Ishikawa (cell line): Measurements from ENCODE around the gene FPGS.

Source experiments
- CEBPB ChIP-seq: IDR thresholded peaks from 2 replicates; pipeline ENCODE4 v1.6.1; 2012
- CREB1 ChIP-seq: IDR thresholded peaks from 2 replicates; pipeline ENCODE4 v1.6.1; 2012; ENCODE audit warnings: low read depth
- EGR1 ChIP-seq: IDR thresholded peaks from 2 replicates; pipeline ENCODE4 v1.6.1; 2012
- EP300 ChIP-seq: IDR thresholded peaks from 2 replicates; pipeline ENCODE4 v1.6.1; 2012; ENCODE audit warnings: borderline replicate concordance
- FOXM1 ChIP-seq: IDR thresholded peaks from 2 replicates; pipeline ENCODE4 v1.6.1; 2012; ENCODE audit warnings: low read depth, borderline replicate concordance
- NFIC ChIP-seq: IDR thresholded peaks from 2 replicates; pipeline ENCODE4 v1.6.1; 2012
- RAD21 ChIP-seq: IDR thresholded peaks from 2 replicates; pipeline ENCODE4 v1.6.1; 2012; ENCODE audit warnings: low read depth
- TAF1 ChIP-seq: IDR thresholded peaks from 2 replicates; pipeline ENCODE4 v1.6.1; 2012; ENCODE audit warnings: low read depth, mild to moderate bottlenecking
- TCF12 ChIP-seq: IDR thresholded peaks from 2 replicates; pipeline ENCODE4 v1.6.1; 2012; ENCODE audit warnings: low read depth
- TEAD4 ChIP-seq: IDR thresholded peaks from 2 replicates; pipeline ENCODE4 v1.6.1; 2012
- YY1 ChIP-seq: IDR thresholded peaks from 2 replicates; pipeline ENCODE4 v1.6.1; 2012; ENCODE audit warnings: low read depth
- ZBTB7A ChIP-seq: IDR thresholded peaks from 2 replicates; pipeline ENCODE4 v1.6.1; 2012; ENCODE audit warnings: low read depth
- TF ChIP-seq, protein P1 (sequence below): IDR thresholded peaks from 2 replicates; pipeline ENCODE4 v1.6.1; 2012; ENCODE audit warnings: low read depth, mild to moderate bottlenecking
- TF ChIP-seq, protein P2 (sequence below): IDR thresholded peaks from 2 replicates; pipeline ENCODE4 v1.6.1; 2012
- TF ChIP-seq, protein P3 (sequence below): IDR thresholded peaks from 2 replicates; pipeline ENCODE4 v1.6.1; 2012

FPGS gene

DNA sequence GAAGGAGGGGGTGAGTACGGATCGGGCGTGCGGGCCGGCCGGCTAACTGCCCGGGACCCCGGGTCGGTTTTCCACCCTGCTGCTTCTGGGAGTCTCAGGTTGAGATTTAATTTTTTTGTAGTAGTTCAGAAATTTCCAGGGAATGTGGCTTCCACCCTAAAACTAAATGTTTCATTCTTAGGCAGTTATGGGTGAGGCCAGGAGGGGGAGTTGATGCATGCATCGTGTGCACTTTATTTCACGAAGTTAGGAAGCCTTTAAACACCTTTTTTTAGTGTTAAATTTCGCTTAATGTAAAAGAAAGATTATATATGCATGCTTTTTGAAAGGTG is 15.9 kb upstream of the FPGS start:
- no peak for TF ChIP-seq EGR1
- TF ChIP-seq, protein P1, sequence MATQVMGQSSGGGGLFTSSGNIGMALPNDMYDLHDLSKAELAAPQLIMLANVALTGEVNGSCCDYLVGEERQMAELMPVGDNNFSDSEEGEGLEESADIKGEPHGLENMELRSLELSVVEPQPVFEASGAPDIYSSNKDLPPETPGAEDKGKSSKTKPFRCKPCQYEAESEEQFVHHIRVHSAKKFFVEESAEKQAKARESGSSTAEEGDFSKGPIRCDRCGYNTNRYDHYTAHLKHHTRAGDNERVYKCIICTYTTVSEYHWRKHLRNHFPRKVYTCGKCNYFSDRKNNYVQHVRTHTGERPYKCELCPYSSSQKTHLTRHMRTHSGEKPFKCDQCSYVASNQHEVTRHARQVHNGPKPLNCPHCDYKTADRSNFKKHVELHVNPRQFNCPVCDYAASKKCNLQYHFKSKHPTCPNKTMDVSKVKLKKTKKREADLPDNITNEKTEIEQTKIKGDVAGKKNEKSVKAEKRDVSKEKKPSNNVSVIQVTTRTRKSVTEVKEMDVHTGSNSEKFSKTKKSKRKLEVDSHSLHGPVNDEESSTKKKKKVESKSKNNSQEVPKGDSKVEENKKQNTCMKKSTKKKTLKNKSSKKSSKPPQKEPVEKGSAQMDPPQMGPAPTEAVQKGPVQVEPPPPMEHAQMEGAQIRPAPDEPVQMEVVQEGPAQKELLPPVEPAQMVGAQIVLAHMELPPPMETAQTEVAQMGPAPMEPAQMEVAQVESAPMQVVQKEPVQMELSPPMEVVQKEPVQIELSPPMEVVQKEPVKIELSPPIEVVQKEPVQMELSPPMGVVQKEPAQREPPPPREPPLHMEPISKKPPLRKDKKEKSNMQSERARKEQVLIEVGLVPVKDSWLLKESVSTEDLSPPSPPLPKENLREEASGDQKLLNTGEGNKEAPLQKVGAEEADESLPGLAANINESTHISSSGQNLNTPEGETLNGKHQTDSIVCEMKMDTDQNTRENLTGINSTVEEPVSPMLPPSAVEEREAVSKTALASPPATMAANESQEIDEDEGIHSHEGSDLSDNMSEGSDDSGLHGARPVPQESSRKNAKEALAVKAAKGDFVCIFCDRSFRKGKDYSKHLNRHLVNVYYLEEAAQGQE, result no peak
- no peak for TF ChIP-seq TEAD4
- TF ChIP-seq, protein P2, sequence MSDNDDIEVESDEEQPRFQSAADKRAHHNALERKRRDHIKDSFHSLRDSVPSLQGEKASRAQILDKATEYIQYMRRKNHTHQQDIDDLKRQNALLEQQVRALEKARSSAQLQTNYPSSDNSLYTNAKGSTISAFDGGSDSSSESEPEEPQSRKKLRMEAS, result no peak; the same call in 1 of the 2 replicates
- no peak for TF ChIP-seq FOXM1
- no peak for TF ChIP-seq EP300
- TF ChIP-seq, protein P3, sequence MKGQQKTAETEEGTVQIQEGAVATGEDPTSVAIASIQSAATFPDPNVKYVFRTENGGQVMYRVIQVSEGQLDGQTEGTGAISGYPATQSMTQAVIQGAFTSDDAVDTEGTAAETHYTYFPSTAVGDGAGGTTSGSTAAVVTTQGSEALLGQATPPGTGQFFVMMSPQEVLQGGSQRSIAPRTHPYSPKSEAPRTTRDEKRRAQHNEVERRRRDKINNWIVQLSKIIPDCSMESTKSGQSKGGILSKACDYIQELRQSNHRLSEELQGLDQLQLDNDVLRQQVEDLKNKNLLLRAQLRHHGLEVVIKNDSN, result no peak
- no peak for TF ChIP-seq TAF1
- no peak for TF ChIP-seq TCF12
- no peak for TF ChIP-seq CREB1

DNA sequence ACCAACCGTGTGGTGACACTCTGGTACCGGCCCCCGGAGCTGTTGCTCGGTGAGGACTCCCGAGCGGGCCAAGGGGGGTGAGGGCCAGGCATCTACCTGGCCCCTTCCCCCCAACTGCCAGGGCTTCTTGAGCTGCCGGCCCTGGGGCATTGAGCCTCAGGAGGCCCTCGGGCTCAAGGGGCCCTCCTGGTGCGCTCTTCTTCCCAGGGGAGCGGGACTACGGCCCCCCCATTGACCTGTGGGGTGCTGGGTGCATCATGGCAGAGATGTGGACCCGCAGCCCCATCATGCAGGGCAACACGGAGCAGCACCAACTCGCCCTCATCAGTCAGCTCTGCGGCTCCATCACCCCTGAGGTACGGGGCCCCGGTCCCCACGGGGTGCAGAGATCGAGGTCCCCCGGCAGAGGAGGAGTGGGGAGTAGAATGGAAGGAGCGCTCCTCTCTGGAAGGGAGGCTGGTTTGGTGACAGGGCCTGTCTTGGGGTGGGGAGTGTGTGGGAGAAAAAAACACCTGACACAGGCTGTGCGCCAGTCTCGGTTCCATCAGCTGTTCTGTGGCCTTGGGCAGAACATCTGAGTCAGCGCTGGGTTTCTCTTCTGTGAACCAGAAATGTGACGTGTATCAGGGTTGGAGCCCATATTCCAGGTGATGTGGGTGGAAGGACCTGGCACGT is 14.2 kb upstream of the FPGS start:
- no peak for TF ChIP-seq RAD21
- TF ChIP-seq CREB1, result no peak
- no peak for TF ChIP-seq CEBPB
- no peak for TF ChIP-seq ZBTB7A
- no peak for TF ChIP-seq YY1
- TF ChIP-seq FOXM1, result no peak
- TF ChIP-seq TAF1, result no peak
- no peak for TF ChIP-seq EP300
- no peak for TF ChIP-seq NFIC
- TF ChIP-seq, protein P1, result no peak
- TF ChIP-seq, protein P2, result no peak
- TF ChIP-seq, protein P3, result no peak
- no peak for TF ChIP-seq EGR1
- TF ChIP-seq TCF12, result no peak
- no peak for TF ChIP-seq TEAD4

DNA sequence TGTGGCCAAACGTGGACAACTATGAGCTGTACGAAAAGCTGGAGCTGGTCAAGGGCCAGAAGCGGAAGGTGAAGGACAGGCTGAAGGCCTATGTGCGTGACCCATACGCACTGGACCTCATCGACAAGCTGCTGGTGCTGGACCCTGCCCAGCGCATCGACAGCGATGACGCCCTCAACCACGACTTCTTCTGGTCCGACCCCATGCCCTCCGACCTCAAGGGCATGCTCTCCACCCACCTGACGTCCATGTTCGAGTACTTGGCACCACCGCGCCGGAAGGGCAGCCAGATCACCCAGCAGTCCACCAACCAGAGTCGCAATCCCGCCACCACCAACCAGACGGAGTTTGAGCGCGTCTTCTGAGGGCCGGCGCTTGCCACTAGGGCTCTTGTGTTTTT is 13.5 kb upstream of the FPGS start:
- TF ChIP-seq TEAD4 (no peak), ZBTB7A (no peak), CEBPB (no peak), EP300 (no peak)
- TF ChIP-seq, protein P1, result no peak

DNA sequence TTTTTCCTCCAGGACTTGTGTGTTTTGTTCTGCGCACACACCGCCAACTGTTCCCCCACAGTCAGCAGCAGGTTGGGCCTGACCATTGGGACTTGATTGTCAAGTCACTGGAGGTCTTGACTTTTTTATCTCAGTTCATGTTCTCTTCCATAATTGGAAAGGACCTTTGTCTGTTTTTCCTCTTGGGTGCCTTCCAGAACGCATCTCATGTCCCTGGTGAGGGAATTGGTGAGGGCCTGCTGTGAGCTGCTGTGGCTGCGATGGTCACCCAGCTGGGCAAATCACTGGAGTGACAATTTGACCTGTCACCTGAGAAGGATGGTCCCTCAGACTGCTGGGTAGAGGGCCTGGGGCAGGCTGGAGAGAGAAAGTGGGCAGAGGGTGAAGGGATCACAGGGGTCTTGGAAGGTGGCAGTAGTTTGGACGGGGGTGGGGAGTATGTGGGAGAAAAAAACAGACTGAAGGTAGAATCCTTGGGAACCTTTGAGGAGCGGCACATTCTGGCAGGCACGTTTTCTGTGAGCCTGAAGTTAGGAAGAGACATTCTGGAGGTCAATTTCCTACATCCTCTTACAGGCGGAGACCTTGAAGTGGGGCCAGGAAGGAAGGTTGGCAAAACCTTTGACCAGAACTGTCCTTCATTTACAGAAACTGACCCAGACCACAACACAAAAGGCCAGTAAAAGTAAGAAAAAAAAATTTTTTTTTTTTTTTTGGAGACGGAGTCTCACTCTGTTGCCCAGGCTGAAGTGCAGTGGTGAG is 12.4 kb upstream of the FPGS start:
- TF ChIP-seq TCF12, result no peak
- TF ChIP-seq, protein P2, result no peak
- no peak for TF ChIP-seq TEAD4
- TF ChIP-seq CEBPB, result no peak
- TF ChIP-seq ZBTB7A, result no peak
- TF ChIP-seq, protein P3, result no peak
- no peak for TF ChIP-seq NFIC
